ENCODE measurements around the gene C16orf86. TPM values are rescaled to one million over a fixed set of nuclear protein-coding genes. Genes with fewer than 3 reads are reported as not detected.

C16orf86 gene, protein sequence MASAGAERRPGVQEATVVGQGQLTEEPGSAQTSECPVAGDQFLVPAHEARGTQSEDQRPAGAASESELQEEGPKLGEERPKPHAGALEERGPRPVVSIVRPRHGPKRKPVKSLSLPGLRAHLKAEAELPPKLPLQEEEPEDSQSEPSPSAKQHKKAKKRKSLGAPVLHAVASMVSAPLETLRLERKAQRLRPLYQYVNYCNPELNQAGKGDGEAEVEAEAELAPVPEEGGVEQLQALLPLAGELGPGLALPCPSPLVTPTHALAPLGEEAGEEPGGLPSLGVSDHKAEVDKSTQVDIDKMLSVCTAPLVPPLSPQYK
- 0.27 and 2.5 TPM in 2 replicates for total RNA-seq (2014; rRNA removed; shearing (Covaris generic))
- 1.2 and 2.2 TPM in 2 replicates for polyA plus RNA-seq (2015; cell fraction: cytosol; rRNA removed)
- 2.9 and 4.9 TPM in 2 replicates for polyA plus RNA-seq (2015; cell fraction: nucleus; rRNA removed)

DNA sequence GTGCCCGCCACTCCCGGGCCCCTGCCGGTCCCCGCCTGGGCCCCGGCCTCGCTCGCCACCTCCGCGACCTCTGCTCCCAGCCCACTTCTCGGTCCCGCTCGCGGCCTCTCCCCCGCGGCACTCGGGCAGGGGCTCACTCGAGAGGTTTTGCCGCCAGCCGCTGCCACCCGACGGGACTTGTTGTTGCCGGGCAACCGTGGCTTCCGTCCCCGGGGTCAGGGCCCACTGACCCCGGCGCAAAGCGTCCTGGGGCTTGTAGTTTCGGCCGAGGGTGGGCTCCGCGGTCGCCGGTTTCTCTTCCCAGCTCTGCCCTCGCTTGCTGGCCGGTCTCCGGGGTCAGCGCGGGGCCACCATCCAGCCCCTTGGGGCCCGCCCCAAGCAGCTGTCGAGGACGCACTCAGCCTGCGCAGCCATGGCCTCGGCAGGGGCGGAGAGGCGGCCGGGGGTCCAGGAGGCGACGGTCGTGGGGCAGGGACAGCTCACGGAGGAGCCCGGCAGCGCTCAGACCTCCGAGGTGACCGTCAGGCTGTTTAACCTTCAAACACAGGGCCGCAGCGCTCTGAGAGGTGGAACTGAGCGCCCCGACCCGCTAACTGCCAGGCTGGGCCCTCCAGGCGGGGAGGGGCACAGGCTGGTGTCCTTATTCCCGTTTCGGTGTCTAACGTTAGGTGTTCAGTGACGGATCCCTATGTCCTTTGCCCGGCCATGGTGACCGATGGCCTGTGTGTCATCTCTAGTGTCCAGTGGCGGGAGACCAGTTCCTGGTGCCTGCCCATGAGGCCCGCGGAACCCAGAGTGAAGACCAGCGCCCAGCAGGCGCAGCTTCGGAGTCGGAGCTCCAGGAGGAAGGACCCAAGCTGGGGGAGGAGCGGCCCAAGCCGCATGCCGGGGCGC is at the start of gene C16orf86, which contains the start of gene ENKD1:
Gene C16orf86 (plus strand): TSS at position 256 of the 894 bp plus-strand sequence. CDS start 157 bp downstream, at position 413.
Gene ENKD1 (minus strand): TSS at position 192 of the 894 bp plus-strand sequence. CDS start 308 bp downstream, outside the sequence.
- DNase-seq (ENCODE audit: low read depth) = peak; percentile 64

DNA sequence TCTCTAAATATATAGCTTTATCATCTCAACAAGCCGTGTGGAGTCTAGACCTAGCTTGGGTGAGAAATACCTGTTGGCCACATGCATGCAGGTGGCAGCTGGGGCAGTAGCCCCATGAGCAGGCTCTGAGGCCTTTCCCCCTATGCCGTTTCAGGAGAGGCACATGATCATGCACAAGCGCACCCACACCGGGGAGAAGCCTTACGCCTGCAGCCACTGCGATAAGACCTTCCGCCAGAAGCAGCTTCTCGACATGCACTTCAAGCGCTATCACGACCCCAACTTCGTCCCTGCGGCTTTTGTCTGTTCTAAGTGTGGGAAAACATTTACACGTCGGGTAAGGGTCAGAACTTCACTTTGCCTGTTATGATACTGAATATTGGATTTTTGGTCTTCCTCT is 38.4 kb upstream of the C16orf86 start:
- no peak for DNase-seq (ENCODE audit: low read depth)

DNA sequence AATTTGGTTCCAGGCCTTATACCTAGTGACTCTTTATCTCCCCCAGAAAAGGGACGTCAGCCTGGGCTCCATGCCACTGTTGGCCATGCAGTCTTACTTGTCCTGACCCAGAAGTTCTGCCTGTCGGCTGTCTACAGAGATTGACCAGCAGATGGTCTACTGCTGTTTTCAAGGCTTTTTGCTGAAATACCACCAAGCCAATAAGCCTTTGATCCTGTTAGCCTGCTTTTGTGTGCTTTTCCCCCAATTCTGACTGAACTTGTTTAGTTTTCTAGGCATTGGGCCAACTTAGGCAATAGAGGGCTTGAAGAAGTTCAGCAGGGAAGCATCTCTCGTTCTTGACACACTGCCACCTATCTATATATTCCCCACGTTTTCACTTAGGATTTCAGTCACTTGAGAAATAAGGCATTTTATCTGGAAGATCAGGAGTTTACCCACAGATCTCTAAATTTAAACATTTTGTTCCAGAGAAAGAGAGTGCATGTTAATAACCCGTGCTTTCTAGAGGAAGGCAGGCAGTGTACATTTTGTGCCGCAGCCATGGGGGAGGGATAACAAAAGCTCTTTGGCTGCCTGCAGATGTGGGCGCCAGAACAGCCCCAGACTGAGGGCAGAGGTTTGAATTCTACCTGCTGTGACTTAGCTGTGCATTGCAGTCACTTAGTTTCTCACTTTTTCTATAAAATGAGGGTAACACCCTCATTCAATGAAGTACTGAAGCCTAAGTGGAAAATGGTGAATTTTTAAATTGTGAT is 34.0 kb upstream of the C16orf86 start:
- no peak for DNase-seq (ENCODE audit: low read depth)

DNA sequence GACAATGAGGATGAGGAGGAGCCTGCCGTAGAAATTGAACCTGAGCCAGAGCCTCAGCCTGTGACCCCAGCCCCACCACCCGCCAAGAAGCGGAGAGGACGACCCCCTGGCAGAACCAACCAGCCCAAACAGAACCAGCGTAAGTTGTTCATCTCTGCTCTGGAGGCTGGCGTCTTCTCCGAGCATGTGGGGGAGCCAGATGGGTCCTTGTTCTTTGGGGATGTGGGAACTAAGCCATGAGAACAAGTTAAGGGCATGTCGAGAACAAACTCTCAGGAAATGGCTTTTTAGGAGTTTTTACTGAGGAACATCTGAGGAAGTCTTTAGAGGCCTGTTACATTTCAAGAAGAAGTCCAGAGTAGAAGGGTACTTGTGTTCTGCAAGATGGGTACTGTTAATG is 29.9 kb upstream of the C16orf86 start:
- DNase-seq (ENCODE audit: low read depth) = no peak

DNA sequence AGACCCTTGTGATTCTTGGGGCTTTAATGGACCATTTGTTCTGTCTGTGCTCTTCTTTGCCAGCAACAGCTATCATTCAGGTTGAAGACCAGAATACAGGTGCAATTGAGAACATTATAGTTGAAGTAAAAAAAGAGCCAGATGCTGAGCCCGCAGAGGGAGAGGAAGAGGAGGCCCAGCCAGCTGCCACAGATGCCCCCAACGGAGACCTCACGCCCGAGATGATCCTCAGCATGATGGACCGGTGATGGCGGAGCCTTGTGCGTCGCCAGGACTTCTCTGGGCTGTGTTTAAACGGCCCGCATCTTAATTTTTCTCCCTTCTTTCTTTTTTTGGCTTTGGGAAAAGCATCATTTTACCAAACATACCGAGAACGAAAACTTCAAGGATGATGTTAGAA is 29.0 kb upstream of the C16orf86 start:
- no peak for DNase-seq (ENCODE audit: low read depth)

DNA sequence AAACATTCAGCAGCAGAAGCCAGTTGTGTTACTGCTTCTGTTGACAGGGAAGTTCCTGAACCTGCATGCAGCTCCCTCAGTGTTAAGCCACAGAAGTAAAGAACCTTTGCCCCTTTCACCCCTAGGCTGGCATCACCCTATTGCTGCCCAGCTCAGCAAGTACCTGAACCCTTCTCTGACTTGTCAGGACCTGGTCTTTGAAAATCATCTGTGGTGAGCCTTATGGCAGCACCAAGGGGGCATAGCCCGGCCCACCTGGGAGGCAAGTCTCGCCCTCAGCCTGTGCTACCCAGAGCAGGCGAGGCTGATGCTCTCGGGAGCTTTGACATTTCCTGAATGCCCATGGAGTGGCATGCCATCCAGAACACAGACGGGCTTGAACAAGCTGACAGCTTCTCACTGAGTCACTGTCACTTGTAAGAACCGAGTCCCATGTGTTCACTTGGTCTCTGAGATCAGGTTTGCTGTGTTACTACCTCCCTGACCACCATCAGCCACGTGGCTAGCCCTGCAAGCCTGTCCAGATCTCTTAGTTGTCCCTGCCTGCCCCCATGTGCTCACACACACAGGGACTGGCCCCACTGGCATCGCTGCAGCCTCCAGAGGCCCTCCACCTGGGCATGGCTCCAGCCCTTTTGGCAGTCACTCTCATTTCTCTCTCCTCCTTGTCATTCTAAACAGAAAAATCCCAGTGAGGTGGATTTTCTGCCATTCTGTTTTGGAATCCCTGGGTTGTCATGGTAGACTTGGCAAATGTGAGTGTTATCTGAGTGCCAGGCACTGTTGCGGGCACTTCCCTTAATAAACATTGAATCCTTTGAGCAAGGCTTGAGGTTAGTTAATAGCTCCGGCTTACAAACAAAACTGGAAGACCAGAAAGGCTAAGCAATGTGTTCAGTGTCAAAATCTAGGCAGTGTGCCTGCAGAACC is 24.6 kb upstream of the C16orf86 start:
- no peak for DNase-seq (ENCODE audit: low read depth)

DNA sequence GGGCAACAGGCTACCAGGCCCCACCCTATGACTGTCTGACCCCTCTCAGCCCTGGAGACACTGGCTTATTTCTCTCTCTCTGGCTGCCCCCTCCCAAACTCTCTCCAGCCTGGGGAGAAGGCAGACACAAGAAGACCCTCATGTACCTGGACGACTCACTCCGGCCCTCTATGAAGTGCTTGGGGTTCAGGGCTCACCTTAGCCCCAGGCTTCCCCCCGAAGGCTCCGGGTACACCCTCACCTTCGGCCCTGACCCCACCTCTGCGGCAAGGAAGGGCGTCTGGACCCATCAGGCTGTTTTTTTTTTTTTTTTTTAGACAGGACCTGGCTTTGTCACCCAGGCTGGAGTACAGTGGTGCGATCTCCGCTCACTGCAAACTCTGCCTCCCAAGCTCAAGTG is 22.6 kb upstream of the C16orf86 start:
- DNase-seq (ENCODE audit: low read depth) = no peak

DNA sequence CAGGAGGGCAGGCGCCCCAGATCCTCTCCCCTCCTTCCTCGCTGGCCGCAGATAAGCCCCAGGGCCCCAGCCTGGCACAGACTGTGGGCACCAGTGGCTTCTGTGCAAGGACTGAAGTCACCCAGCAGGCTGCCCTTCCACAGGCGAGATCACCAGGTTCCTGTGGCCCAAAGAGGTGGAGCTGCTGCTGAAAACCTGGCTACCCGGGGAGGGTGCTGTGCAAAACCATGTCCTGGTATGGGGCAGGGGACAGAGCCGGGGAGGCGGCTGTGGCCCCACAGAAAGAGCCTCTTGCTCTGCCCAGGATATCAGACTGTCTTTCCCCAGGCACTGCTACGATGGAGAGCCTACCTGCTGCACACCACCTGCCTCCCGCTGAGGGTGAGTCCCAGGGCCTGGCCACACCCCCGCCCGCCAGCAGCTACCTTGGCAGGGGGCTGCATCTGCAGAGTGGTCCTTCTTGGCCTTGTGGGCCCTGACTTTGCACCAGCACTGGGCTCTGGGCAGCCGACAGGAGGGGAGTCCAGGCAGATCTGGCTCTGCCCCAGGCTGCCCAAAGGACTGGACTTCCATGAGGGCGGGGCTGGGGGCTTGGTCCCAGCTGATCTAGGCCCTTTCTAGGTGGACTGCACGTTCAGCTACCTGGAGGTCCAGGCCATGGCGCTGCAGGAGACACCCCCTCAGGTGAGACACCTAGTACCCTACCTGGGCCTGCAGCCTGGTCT is 21.1 kb upstream of the C16orf86 start:
- no peak for DNase-seq (ENCODE audit: low read depth)

DNA sequence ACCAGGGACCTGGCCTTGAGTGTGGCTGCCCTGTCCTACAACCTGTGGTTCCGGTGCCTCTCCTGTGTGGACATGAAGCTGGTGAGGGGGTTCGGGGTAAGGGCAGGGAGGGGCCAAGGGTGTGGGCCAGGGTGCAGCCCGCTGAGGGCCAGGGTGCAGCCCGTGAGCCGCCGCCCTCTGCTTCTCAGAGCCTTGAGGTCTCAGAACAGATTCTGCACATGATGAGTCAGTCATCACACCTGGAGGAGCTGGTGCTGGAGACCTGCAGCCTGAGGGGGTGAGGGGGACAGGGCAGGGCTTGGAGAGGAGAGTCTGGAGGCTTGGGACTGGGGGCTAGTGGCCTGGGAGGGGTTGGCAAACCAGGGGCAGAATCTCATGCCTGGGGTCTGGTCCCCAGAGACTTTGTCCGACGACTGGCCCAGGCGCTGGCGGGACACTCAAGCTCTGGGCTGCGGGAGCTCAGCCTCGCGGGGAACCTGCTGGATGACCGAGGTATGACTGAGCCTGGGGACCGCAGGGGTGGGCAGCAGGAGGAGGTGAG is 19.4 kb upstream of the C16orf86 start:
- no peak for DNase-seq (ENCODE audit: low read depth)

DNA sequence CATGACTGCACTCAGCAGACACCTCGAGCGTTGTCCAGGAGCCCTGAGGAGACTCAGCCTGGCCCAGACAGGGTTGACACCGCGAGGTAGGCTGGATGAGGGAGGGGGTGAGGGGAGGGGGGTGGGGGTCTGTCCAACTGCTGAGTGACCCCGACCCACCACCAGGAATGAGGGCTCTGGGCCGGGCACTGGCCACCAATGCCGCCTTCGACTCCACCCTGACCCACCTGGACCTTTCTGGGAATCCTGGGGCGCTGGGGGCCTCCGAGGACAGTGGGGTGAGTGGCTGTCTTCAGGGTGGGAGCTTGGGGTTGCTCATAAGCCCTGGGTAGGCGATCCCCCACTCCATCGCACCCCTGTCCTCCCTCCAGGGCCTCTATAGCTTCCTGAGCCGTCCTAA is 18.9 kb upstream of the C16orf86 start:
- no peak for DNase-seq (ENCODE audit: low read depth)

DNA sequence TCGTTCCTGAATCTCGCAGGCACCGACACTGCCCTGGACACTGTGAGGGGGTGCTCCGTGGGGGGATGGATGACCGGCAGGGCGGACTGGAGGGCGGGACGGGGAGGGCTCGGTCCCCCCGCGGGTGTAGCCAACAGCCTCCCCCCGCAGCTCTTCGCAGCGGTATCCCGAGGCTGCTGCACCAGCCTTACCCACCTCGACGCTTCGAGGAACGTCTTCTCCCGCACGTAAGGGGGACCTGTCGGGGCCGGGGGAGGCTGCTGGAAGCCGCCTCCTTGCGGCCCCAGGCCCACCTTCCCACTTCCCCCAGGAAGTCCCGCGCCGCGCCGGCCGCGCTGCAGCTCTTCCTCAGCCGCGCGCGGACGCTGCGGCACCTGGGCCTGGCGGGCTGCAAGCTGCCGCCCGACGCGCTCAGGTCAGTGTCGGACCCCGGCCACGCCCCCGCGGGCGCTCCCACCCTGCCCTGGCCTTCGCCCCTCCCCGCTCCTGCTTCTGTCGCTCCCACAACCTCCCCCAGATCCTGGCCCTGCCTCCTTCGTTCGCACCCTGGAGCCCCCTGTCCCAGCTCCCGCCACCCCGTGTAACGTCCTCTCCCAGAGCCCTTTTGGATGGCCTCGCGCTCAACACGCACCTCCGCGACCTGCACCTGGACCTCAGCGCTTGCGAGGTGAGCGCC is 18.4 kb upstream of the C16orf86 start:
- DNase-seq (ENCODE audit: low read depth) = no peak

DNA sequence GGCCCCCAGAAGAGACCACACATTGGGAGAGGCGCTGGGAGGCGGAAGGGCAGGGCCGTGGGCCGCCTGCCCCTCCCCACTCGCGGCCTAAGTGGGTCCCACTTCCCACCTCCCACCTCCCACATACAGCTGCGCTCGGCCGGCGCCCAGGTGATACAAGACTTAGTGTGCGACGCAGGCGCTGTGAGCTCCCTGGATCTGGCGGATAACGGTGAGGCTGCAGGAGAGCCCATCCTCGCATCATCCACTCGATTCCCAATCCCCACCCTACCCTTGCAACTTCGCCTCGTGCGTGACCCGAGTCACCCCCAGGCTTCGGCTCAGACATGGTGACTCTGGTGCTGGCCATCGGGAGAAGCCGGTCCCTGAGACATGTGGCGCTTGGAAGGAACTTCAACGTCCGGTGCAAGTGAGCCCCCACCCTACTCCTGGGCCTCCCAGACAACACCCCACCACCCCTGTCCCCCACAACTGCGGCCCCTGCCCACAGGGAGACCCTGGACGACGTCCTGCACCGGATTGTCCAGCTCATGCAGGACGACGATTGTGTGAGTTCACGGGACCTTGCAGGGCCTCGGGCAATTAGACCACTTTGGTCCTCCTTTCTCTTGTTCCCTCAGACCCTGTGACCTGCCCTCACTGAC is 17.7 kb upstream of the C16orf86 start:
- no peak for DNase-seq (ENCODE audit: low read depth)

DNA sequence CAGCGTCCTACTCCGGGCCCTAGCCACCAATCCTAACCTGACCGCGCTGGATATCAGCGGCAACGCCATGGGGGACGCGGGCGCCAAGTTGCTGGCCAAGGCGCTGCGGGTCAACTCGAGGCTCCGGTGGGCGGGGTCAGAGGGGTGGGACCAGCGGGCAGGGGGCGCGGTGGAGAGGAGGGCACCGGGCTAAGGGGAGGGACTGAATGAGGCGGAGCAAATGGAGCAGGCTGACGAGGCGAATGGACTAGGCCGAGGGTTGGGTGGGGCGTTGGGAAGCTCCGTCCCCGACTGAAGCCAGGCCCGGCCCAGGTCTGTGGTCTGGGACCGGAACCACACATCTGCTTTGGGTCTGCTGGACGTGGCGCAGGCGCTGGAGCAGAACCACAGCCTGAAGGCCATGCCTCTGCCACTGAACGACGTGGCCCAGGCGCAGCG is 17.1 kb upstream of the C16orf86 start:
- DNase-seq (ENCODE audit: low read depth) = no peak

DNA sequence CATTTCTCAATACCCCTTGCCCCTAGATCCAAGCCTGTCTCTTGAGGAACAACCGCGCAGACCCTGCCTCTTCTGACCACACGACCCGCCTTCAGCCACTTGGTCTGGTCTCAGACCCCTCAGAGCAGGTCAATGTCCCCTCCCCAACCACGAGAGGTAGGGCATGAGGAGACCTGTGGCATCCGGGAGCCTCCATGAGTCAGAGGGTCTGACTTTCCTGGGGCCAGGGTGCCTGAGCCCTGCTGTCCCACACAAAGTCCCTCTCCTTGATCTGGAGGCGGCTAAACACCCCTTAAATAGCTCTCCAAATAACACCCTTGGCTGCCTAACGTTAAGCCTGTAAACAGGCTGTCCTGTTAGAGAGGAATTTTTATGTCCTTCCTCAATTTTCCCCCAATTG is 16.6 kb upstream of the C16orf86 start:
- no peak for DNase-seq (ENCODE audit: low read depth)

DNA sequence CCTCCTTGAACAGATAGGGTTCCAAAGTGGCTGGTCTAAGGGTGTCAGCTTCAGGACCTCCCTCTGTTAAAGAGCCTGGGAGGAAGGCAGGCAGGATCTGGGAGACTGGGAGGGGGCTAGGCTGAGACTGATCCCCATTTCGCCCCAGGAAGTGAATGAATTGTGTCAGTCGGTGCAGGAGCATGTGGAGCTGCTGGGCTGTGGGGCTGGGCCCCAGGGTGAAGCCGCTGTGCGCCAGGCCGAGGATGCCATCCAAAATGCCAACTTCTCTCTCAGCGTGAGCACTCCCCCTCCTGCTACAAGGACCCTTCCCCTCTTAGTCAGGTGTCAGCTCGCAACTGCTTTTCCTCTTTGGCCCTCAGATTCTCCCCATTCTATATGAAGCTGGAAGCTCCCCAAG is 15.6 kb upstream of the C16orf86 start:
- no peak for DNase-seq (ENCODE audit: low read depth)

DNA sequence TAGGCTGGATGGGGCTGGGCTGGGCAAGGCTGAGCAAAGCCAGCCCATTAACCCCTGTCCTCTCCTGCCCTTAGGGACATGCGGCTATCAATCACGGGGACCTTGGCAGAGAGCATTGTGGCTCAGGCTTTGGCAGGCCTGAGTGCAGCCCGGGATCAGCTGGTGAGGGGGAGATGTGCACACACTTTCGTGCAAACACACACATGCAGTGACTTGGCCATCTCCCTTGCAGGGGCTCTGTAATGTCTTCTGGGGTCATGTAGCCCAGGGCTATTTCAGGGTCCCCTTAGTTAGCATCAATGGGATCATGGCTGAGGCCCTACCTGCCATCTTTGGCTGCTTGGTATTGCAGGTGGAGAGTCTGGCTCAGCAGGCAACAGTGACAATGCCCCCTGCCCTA is 14.8 kb upstream of the C16orf86 start:
- DNase-seq (ENCODE audit: low read depth) = no peak

DNA sequence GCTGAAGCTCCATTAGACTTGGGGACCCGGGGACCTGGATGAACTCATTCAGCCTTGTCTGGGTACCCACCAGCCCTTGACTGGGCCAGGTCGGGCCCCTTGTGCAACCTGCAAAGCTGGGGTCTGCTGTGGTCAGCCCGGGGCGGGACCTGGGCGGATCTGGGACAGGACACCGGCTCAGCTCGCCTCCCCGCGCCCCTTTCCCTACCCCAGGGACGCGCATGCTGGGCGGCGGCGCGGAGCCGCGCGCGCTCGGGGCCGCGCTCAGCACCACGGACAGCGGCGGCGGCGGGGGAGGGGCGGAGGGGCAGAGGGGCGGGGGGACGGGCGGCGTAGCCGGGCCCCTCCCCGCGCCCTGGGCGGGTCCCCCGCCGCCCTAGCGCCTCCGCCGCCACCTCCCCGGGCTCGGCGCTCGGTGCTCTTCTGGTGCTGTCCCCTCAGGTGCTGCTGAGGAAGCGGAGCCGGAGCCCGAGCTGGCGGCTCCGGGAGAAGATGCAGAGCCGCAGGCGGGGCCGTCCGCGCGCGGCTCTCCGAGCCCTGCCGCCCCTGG is 14.0 kb upstream of the C16orf86 start:
- DNase-seq (ENCODE audit: low read depth) = peak; percentile 29

All from HT1080 (cell line).